Left renal pelvis (tissue), 4 donors: ENCODE results near the gene OXSR1. TPM values are rescaled to one million over a fixed set of nuclear protein-coding genes. Genes with fewer than 3 reads are reported as not detected.

Source experiments
- DNase-seq, 4 donors: peaks; one replicate each; pipeline ENCODE4 v3.0.0-alpha.2; 2013; ENCODE audit warnings: low read depth in 4 of 4, low spot score in 3 of 4
- polyA plus RNA-seq, 4 donors: library from polyadenylated mRNA; unstranded; fragments of 120-200 nt; gene quantifications; one replicate each; pipeline ENCODE4 v1.2.1, GENCODE V29; 2013; ENCODE audit not compliant: insufficient read length in 4 of 4

OXSR1 gene
- 10 to 100 TPM; 33.5 to 56.5 (median 46.8) TPM for polyA plus RNA-seq

DNA sequence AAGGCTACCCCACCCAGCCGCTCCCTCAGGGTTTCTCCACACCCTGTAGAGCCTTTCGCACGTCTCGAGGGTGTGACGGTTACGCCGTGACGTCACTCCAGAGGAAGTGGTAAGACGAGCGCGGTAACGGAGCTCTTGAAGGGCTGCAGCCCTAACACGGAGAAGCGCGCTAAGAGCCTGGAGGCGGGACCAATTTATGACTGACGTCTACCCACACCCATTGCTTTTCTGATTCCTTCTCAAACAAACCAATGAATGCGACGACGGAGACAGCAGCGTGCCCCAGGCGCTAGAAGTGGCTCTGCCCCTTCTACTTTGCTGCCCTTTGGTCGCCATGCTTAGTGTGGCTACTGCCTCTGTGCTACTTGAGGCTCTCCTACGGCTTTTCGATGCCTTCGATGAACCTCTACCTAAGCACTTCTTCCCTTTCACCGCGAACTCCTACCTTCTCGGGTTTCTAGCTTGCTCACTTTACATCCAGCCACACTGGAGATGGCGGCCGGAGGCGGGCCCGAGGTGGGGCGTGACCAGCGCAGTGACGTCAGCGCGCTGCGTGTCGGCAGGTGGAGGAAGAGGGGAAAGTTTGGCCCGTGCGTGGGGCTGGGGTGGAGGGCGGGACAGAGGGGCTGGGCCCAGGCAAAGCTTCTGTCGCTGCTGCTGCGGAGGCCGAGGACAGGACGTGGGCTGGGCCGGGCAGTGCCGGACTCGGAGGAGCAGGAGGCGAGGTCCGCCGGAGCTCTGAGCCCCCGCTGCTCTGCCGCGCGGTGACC, at the start of gene OXSR1:
Gene OXSR1 (plus strand): TSS at position 586 of the 770 bp plus-strand sequence. CDS start 340 bp downstream, outside the sequence.
- peak; percentile 98 to 99 (median 99) for DNase-seq

DNA sequence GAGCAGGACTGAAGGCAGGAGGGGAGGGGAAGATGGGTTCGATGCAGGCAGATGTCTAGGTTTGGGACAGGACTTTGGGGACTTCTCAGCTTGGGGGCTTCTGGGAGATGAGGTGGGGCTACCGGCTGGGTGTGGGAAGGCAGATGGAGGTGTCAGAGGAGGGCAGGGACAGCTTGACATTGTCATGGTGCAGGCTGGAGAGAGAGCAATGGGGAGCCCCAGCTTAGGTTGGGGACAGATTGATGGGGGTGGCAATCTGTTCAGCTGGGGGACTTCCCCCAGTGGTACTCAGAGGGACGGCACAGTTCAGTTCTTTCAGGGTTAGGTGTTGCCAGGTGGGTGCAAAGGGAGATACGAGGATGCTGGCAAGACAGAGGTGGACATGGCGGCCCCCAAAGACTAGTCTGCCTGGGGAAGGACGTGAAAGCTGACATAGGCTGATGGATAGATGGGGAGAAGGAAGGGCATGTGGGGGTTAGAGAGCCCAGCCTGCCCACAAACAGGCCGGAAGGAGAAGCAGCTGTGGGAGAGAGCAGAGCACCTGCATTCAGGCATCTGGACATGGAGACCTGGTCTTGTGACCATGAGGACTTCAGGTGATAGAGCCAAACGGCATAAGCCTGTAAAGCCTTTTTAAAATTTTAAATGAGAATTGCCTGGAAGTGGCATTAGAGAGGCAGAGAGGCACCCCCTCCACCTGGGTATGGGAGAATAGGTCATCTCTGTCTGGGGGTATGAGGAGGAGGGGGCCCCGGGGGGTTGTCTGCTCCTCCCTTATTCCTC, 49.5 kb upstream of the OXSR1 start:
- DNase-seq, result no peak

DNA sequence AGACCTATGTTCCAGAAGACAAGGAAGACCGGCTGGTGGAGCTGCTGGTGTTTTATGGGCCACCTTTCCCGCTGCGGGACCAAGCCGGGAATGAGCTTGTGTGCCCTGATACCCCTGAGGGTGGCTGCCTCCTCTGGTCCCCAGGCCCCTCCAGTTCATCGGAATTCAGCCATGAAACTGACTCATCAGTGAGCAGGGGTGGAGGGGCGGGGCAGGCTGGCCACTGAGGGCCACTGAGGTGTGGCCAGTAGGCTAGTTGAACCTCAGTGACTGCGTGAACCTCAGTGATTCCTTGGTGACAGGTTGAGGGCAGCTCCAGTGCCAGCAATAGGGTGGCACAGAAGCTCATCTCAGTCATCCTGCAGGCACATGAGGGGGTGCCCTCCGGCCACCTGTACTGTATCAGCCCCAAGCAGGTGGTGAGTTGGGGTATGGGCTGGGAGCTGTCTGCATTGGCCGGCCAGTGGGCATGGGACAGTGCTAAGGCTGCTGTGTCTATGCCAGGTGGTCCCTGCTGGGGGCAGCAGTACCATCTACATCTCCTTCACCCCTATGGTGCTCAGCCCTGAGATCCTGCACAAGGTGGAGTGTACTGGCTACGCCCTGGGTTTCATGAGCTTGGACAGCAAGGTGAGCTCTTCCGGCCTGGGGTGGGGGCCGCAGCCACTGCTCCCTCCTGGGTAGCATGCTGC, 48.7 kb upstream of the OXSR1 start:
- no peak for DNase-seq

DNA sequence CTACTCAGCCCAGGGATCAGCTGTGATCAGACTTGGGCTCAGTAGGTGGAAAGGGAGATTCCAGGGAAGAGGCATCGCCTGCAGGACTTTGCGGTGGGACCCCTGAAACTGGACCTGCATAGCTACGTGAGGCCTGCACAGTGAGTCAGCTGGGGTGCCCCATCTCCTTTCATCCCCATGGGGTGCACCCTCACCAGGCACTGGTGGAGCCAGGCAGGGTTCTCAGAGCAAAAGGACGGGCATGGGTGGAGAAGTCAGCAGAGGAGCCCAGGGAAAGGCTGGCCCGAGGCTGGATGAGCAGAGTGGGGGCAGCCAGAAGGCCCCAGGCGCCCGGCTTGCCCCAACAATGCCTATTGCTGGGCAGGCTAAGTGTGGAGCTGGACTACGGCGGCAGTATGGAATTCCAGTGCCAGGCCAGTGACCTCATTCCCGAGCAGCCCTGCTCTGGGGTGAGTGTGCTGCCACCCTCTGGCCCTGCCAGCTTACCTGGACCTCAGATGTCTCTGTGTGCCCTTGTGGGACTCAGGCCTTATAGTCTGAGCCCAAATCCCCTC, 48.1 kb upstream of the OXSR1 start:
- no peak for DNase-seq

DNA sequence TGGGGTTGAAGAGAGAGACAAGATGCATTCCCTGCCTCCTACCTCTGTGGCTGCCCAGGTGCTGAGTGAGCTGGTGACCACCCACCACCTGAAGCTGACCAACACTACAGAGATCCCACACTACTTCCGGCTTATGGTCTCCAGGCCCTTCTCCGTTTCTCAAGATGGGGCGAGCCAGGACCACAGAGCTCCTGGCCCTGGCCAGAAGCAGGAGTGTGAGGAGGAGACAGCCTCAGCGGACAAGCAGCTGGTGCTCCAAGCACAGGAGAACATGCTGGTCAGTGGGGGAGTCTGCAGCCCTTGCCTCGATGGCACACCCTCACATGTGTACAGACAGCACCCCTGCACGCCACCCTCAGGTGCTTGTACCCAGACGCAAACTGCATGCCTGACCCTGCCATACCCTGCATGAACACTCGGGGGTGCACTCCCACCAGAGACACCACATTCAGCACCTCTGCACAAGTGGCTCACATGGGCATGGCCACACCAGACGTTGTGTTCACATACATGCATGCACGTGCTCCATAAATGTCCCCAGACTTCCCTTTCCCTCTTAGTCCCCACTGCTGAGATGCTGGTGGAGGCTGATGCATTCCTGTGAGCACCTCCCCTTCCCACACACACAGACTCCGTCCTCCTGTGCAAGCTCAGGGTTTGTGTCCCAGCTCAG, 47.5 kb upstream of the OXSR1 start:
- no peak for DNase-seq

DNA sequence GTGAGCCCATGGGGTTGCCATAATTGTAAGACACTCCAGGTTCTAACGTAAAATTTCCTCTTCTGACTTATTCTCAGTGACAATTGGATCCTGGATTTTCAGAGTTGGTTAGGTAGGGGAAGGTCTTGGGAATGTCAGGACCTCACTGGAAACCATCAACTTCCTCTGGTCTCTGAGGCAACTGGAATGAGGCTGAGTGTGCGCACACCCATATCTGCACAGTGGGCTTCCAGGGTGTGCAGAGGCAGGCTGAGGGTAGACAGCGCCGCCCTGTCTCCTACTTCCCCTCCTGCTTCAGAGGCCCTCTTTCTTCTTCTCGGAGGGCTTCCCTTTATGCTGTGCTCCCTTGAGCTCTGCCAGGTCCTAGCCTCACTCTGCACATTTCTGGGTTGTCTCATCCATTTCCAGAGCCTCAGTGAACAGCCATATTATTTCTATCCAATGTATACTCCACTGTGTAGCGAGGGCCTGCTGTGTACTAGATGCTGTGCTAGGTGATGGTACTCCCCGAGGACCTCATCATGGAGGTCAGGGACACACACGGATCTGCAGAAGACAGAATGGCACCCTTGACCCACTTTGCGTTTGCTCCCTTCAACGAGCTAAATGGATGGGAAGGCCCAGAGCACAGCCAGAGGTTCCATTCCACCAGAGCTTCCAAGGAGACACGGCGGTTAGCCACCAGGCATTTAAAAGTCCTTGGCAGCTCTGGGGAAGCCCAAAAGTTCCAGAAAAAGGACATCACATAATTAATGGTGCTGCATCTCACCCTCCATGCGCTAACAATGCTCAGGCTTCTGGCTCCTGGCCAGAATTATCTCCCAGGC, 46.7 kb upstream of the OXSR1 start:
- no peak for DNase-seq

DNA sequence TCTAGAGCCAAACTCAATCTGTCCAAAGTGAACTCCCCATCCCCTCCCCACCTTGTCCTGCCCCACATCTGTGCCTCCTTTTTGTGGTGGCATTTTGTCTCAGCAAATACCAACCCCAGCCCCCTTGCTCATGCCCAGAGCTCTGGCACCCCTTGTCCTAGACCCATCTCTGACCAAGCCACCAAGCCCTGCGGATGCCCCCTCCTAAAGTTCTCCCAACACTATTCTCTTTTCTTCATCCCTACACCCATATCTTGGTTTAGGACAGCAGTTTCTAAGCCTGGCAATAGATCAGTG, 46.1 kb upstream of the OXSR1 start:
- DNase-seq, result no peak

DNA sequence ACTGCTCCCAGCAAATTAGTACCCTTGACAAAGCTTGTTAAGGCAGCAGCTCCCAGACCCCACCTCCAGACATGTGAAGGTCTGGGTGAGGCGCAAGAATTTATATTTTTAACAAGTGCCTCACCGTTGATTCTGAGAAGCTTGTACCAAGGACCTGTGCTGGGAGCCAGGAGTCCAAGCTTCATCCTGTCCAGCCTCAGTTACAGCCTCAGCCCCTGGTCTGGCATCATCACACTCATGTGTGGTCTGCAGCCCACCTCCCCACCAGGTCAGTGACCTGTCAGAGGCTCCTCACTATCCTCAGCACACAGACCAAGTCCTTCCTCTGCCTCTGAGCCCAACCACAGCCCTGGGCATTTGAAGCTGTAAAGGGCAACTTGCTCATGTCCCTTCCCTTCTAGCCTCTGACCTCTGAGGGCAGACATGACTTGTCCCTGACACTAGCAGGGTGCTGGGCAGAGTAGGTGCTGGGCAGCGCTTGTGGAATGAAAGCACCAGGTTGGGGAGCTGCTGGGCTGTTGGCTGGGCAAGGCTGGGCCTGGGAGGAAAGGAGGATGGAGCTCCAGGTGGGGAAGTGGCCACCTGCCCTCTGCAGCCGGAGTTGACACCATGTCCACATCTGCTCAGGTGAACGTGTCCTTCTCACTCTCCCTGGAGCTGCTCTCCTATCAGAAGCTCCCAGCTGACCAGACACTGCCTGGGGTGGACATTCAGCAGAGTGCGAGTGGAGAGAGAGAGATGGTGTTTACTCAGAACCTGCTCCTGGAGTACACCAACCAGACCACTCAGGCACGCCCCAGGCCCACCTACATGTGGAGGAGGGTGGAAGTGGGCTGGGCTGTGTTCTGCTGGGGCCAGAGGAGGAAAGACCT, 45.3 kb upstream of the OXSR1 start:
- no peak for DNase-seq

DNA sequence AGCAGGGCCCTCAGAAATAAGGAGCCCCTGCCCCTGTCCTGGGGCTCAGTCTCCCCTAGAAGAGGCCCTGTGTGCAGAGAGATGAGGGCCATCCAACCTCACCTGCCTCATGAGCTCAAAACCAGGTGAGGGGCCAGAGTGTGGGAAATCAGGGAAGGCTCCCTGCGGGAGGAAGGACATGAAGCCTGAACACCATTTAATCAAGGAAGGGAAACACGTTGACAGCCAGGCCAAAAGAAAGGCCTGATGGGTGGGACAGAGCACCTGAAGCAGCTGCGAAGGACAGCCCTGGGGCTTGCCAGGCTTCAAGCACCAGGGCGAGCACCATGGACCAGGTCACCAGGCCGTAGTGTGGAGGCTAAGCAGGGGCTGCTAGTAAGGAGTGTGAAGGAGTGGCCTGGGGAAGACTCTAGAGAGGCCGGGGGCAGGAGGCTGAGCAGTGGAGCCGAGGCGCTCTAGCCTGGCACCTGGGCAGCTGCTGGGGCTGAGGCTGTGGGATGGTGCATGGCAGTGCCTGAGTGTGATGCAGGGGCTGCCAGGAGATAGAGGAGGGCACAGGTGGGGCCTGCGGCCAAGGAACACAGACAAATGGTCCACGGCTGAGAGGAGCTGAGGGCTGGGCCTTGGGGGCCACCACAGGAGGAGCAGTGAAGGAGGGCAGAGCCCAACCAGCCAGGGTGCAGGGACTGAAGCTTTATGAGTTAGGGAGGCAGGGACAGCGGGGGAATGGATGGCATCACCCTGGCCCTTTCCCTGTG, 44.5 kb upstream of the OXSR1 start:
- DNase-seq, result no peak

DNA sequence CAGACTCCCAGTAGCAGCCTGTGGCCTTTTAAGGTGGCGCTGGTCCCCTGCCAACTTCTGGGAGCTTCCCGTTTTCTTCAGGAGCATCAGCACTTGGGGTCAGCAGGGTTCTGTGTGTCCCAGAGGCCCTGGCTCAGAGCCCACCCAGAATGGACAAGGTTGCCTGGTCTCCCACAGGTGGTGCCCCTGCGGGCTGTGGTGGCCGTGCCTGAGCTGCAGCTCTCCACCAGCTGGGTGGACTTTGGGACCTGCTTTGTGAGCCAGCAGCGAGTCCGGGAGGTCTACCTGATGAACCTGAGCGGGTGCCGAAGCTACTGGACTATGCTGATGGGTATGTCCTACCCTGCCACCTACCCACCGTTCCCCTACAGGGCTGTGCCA, 43.9 kb upstream of the OXSR1 start:
- DNase-seq, result no peak

DNA sequence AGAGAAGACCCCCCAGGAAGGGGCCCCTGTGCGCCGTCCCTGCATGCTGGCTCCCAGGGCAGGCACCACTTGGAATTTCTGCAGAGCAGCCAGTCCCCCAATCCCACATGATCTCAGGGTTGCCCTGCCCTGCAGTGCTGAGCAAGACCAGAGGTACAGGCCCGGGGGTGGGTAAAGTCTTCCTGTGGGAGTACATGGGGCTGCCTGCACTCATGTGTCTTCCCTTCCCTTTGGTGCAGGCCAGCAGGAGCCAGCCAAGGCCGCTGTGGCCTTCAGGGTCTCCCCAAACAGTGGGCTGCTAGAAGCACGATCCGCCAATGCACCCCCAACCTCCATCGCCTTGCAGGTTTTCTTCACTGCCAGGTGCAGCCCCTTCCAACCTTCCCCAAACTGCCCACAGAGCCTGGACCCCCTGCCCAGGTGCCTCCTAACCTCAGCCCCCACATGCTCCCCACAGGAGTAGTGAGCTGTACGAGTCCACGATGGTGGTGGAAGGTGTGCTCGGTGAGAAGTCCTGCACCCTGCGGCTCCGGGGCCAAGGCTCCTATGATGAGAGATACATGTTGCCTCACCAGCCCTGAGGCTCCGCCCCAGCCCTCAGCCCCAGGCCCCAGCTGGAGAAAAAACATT, 43.4 kb upstream of the OXSR1 start:
- DNase-seq, result no peak

DNA sequence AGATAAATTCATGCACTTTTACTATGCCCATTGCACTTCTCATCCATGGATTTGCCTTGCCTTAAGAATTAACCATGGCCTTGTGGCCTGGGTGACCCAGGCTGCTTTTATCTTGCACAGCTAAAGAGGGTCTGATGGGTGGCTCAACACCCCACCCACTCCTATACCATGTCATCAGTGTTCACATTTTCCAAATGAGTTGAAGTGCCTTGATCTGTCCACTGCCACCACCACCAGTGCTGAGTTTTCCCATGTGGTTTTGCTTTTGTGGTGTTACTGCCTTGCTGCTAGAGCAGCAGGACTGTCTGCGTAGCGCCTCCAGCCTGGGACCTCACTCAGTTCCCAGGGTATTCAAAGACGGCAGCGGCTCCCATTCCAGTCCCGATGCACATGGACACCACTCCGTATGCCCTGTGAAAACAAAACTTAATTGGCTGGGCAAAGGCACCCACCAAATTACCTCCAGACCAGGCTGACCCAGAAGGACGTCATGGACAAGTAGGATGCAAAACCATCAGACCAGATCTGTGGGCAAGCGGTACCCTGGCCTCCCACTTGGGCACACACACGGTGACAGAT, 42.5 kb upstream of the OXSR1 start:
- DNase-seq, result no peak

DNA sequence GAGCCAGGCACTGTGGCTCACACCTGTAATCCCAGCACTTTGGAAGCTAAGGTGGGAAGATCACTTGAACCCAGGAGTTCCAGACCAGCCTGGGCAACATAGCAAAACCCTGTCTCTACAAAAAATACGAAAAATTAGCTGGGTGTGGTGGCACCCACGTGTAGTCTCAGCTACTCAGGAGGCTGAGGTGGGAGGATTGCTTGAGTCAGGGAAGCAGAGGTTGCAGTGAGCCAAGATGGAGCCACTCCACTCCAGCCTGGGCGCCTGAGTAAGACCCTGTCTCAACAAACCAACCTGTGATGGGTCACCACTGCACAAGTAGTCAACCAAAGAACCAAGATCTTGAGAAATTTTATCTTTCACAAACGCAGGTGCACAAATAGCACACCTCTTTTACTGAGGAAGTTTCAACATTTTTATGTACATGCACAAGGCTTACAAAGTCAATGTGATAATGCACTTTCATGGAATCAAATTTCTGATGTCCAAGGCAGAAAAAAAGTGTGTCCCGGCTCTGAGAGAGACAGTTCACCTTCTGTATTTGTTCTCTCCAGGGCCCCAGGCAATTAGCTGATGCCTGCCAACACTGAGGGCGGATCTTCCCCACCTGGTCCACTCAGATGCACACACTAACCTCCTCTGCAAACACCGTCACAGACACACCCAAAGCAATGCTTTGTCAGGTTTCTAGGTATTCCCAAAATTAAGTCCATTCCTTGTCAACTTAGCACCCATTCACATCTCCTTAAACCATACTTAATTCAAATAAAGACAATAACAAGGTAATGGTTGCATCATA, 40.8 kb upstream of the OXSR1 start:
- no peak for DNase-seq

DNA sequence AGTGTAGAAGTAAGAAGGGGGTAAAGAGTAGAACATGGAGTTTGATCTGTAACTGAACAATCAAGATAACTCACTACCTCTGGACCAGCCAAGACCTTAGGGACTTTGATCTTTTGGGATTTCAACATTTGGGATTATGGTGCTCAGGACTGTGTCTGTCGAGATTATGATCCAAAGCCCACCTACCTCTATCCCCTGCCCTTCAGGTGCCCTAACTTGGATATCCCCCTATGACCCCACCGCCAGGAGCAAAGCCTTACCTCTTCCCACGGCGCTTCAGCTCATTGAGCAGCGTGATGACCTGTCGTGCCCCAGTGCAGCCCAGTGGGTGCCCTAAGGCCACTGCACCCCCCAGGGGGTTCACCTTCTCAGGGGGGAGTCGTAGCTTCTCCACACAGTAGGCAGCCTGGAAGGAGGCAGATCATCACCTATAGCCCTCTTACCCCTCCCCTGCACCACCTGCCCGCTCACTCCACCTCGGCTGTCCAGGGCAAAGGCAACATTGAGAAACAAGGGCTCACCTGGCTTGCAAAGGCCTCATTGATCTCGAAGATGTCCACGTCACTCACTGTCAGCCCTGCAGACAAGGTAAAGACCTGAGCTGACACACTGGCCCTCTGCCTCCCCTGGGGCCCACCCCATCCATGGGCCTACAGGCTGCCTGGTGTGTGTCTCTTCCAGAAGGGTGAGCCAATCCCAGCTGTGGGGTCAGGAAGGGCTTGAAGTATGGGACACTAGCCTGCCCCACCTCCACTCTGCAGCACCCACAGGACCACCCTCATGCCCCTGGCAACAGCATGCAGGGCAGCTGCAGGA, 39.8 kb upstream of the OXSR1 start:
- no peak for DNase-seq

DNA sequence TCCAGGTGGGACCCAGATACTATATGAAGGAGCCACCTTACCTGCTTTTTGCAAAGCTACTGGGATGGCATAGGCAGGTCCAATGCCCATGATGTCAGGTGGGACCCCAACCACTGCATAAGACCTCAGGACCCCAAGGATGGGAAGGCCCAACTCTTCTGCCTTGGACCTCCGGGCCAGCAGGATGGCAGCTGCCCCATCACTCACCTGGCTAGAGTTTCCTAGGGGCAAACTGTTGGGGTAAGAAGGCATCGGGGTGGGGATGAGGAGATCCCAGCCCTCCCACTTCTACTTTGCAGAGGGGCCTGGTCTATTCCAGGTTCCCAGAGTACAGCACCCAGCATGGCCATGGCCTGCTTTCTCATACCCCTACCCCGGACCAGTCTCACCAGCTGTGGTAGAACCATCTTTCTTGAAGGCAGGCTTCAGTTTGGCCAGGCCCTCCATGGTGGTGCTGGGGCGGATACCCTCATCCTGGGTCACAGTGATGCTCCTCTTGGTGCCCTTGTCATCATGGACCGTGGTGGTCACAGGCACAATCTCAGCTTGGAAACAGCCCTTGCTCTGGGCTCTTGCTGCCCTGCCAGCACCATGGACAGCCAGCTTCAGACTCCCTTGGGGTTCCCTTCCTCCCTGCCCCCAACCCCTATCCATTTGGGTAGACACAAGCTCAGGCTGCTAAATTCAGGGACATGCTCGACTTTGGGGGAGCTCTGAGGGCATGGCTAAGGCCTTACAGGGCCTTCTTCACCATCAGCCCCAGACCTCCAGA, 39.0 kb upstream of the OXSR1 start:
- no peak for DNase-seq
